Smooth muscle cell (in vitro differentiated cells): ENCODE results near the gene AKAP17A. TPM values are rescaled to one million over a fixed set of nuclear protein-coding genes. Genes with fewer than 3 reads are reported as not detected.

Source experiments
- DNase-seq: peaks from one replicate; lab custom pipeline; 2025; ENCODE audit not compliant: unreplicated experiment; lab: John Stamatoyannopoulos, UW
- H2AFZ ChIP-seq: fragments of 200-600 bp; sonication (generic); 2 replicates; pipeline ENCODE4 v1.6.0; 2016; ENCODE audit warnings: antibody characterized with exemption, low read depth, mild to moderate bottlenecking
- H3F3A ChIP-seq: fragments of 200-600 bp; sonication (generic); 2 replicates; pipeline ENCODE4 v1.6.0; 2017; ENCODE audit warnings: antibody characterized with exemption, low read depth
- H3K27ac ChIP-seq: fragments of 200-600 bp; sonication (generic); 2 replicates; pipeline ENCODE4 v1.5.1; 2016; ENCODE audit warnings: low read depth, mild to moderate bottlenecking
- H3K27me3 ChIP-seq: fragments of 200-600 bp; sonication (generic); 2 replicates; pipeline ENCODE4 v1.6.1; 2016; ENCODE audit warnings: low read depth, mild to moderate bottlenecking
- H3K36me3 ChIP-seq: fragments of 200-600 bp; sonication (generic); 2 replicates; pipeline ENCODE4 v1.5.1; 2016; ENCODE audit warnings: low read depth
- H3K4me1 ChIP-seq: fragments of 200-600 bp; sonication (generic); 2 replicates; pipeline ENCODE4 v1.5.1; 2016; ENCODE audit warnings: low read depth
- H3K4me2 ChIP-seq: fragments of 200-600 bp; sonication (generic); 2 replicates; pipeline ENCODE4 v1.6.0; 2016; ENCODE audit warnings: mild to moderate bottlenecking
- H3K4me3 ChIP-seq: fragments of 200-600 bp; sonication (generic); 2 replicates; pipeline ENCODE4 v1.5.1; 2016; ENCODE audit warnings: mild to moderate bottlenecking
- H3K79me2 ChIP-seq: fragments of 200-600 bp; sonication (generic); 2 replicates; pipeline ENCODE4 v1.6.0; 2016; ENCODE audit warnings: low read depth, mild to moderate bottlenecking
- H3K9ac ChIP-seq: fragments of 200-600 bp; sonication (generic); 2 replicates; pipeline ENCODE4 v1.6.0; 2016; ENCODE audit warnings: low read depth
- H3K9me3 ChIP-seq: fragments of 200-600 bp; sonication (generic); replicated peaks from 2 replicates; pipeline ENCODE4 v1.5.1; 2016; ENCODE audit warnings: low read depth
- H4K20me1 ChIP-seq: fragments of 200-600 bp; sonication (generic); 2 replicates; pipeline ENCODE4 v1.6.0; 2016; ENCODE audit warnings: low read depth
- CTCF ChIP-seq: fragments of 200-600 bp; sonication (generic); IDR thresholded peaks from 2 replicates; pipeline ENCODE4 v1.5.1; 2017; ENCODE audit warnings: borderline replicate concordance, mild to moderate bottlenecking, antibody characterized with exemption; ENCODE audit not compliant: insufficient read depth, poor library complexity, severe bottlenecking
- WGBS: methylation state at CpG from one replicate; pipeline ENCODE4 v1.1.7; 2016; ENCODE audit warnings: low lambda C conversion rate; 5-methylcytosine and 5-hydroxymethylcytosine counted together
- polyA plus RNA-seq: library from polyadenylated mRNA; unstranded; fragments of >200 nt; fragmentation: Nextera tagmentation; extraction: Ambion mirVana; gene quantifications from 2 replicates; pipeline ENCODE4 v1.2.1, GENCODE V29; 2016
- total RNA-seq: library from RNA; depleted of rRNA; stranded (reverse); fragments of >200 nt; gene quantifications from 2 replicates; pipeline ENCODE4 v1.2.3, GENCODE V29; 2014

Gene AKAP17A
- total and polyA plus RNA-seq, 2 experiments from 2014 or later = 21.8 to 49.8 TPM

GRCh38 chrX:1584237-1585011, 7.0 kb upstream of the AKAP17A start:
- H3K36me3 ChIP-seq = no peaks in the 10 kb centered on the region
- H3K79me2 ChIP-seq = no peaks in the 10 kb centered on the region
- no peak overlapping the region for H3K9ac ChIP-seq
- no peak overlapping the region for H3K4me3 ChIP-seq
- no peaks in the 10 kb centered on the region for H4K20me1 ChIP-seq
- DNase-seq = no peak
- no peak overlapping the region for H3K27ac ChIP-seq
- H2AFZ ChIP-seq = no peak overlapping the region
- H3K4me1 ChIP-seq = no peaks in the 10 kb centered on the region
- H3K27me3 ChIP-seq = no peaks in the 10 kb centered on the region
- no peak overlapping the region for H3K4me2 ChIP-seq
- no peak for TF ChIP-seq CTCF
- peaks cover 5% of the 10 kb centered on the region for H3F3A ChIP-seq
- WGBS = 90% methylated on average over 8 of the region's 8 CpGs
- H3K9me3 ChIP-seq = no peaks in the 10 kb centered on the region

GRCh38 chrX:1587161-1587560, 4.2 kb upstream of the AKAP17A start:
- no peak overlapping the region for H3K9ac ChIP-seq
- no peak overlapping the region for H3K4me2 ChIP-seq
- no peak for TF ChIP-seq CTCF
- H3K4me1 ChIP-seq = no peaks in the 10 kb centered on the region
- H3F3A ChIP-seq = peaks cover 5% of the 10 kb centered on the region
- peaks cover 8% of the 10 kb centered on the region for H3K79me2 ChIP-seq
- H3K27ac ChIP-seq = no peak overlapping the region
- H3K36me3 ChIP-seq = no peaks in the 10 kb centered on the region
- no peaks in the 10 kb centered on the region for H3K9me3 ChIP-seq
- WGBS = 57% methylated on average over 5 of the region's 5 CpGs
- H2AFZ ChIP-seq = peak overlapping the region; percentile 1
- no peak for DNase-seq
- no peaks in the 10 kb centered on the region for H3K27me3 ChIP-seq
- H3K4me3 ChIP-seq = no peak overlapping the region
- H4K20me1 ChIP-seq = peaks cover 4% of the 10 kb centered on the region

GRCh38 chrX:1589356-1590130, 1.9 kb upstream of the AKAP17A start:
- WGBS = 88% methylated on average over 12 of the region's 12 CpGs
- TF ChIP-seq CTCF = no peak
- H3K4me1 ChIP-seq = no peaks in the 10 kb centered on the region
- H3F3A ChIP-seq = peaks cover 11% of the 10 kb centered on the region
- no peaks in the 10 kb centered on the region for H3K36me3 ChIP-seq
- no peak overlapping the region for H3K4me3 ChIP-seq
- no peaks in the 10 kb centered on the region for H3K9me3 ChIP-seq
- no peak overlapping the region for H3K4me2 ChIP-seq
- no peak overlapping the region for H3K27ac ChIP-seq
- H3K27me3 ChIP-seq = no peaks in the 10 kb centered on the region
- peaks cover 28% of the 10 kb centered on the region for H4K20me1 ChIP-seq
- no peak overlapping the region for H2AFZ ChIP-seq
- no peak overlapping the region for H3K9ac ChIP-seq
- DNase-seq = no peak
- H3K79me2 ChIP-seq = peaks cover 32% of the 10 kb centered on the region
